ENCODE results near the gene PRICKLE4. TPM values are rescaled to one million over a fixed set of nuclear protein-coding genes. Genes with fewer than 3 reads are reported as not detected.

PRICKLE4 gene
- total RNA-seq, 1 experiment from 2014 or later, result 2.9 TPM

DNA sequence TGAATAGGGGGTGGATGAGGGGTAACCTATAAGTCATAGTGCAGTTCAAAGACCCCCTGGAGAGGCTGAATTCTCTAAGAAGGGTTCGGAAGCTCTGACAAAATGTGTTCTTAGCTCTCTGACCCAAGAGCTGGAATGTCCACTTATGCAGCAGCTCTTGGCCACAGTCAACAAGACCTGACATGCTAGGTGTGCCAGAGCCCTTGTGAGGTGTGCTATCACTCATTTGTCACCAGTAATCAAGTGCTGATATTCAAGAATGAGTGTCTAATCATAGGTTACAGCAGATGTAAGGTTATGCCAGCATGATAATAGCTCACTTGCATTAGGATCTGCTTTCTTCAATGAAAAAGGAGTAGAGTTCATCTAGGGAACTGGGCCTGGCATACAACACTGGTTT lies 35.0 kb downstream of the PRICKLE4 start:
- BruUV-seq (replicated peaks), result no TSS peak
- ATAC-seq, result no peak
- no peaks in the 10 kb centered on the region for H3K9me2 ChIP-seq (ENCODE audit: insufficient read depth)
- ChIA-PET CTCF (no interaction called here), POLR2A (no interaction called here), RAD21 (ENCODE audit: low non-redundant PET in 1 of 2, low total read pairs in 2 of 2, uncharacterized antibody in 2 of 2, unreplicated experiment in 2 of 2) (no interaction called here)
- intact Hi-C loops (cut with micrococcal nuclease), result no loop called here
- TF ChIP-seq TCF7L2 (IDR thresholded peaks at IDR 0.05; ENCODE audit: borderline replicate concordance, extremely low read depth, insufficient read depth, insufficient read length), result no peak
- no peak for TF ChIP-seq FOSL1 (IDR thresholded peaks at IDR 0.05; ENCODE audit: low read depth)
- no peak for TF ChIP-seq JUND (IDR thresholded peaks at IDR 0.05)
- TF ChIP-seq SRF (IDR thresholded peaks at IDR 0.05; ENCODE audit: low read depth), result no peak
- TF ChIP-seq, protein P1, sequence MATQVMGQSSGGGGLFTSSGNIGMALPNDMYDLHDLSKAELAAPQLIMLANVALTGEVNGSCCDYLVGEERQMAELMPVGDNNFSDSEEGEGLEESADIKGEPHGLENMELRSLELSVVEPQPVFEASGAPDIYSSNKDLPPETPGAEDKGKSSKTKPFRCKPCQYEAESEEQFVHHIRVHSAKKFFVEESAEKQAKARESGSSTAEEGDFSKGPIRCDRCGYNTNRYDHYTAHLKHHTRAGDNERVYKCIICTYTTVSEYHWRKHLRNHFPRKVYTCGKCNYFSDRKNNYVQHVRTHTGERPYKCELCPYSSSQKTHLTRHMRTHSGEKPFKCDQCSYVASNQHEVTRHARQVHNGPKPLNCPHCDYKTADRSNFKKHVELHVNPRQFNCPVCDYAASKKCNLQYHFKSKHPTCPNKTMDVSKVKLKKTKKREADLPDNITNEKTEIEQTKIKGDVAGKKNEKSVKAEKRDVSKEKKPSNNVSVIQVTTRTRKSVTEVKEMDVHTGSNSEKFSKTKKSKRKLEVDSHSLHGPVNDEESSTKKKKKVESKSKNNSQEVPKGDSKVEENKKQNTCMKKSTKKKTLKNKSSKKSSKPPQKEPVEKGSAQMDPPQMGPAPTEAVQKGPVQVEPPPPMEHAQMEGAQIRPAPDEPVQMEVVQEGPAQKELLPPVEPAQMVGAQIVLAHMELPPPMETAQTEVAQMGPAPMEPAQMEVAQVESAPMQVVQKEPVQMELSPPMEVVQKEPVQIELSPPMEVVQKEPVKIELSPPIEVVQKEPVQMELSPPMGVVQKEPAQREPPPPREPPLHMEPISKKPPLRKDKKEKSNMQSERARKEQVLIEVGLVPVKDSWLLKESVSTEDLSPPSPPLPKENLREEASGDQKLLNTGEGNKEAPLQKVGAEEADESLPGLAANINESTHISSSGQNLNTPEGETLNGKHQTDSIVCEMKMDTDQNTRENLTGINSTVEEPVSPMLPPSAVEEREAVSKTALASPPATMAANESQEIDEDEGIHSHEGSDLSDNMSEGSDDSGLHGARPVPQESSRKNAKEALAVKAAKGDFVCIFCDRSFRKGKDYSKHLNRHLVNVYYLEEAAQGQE (IDR thresholded peaks at IDR 0.05; ENCODE audit: low read depth), result no peak
- TF ChIP-seq, protein P2, sequence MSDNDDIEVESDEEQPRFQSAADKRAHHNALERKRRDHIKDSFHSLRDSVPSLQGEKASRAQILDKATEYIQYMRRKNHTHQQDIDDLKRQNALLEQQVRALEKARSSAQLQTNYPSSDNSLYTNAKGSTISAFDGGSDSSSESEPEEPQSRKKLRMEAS (IDR thresholded peaks at IDR 0.05), result no peak
- TF ChIP-seq, protein P3, sequence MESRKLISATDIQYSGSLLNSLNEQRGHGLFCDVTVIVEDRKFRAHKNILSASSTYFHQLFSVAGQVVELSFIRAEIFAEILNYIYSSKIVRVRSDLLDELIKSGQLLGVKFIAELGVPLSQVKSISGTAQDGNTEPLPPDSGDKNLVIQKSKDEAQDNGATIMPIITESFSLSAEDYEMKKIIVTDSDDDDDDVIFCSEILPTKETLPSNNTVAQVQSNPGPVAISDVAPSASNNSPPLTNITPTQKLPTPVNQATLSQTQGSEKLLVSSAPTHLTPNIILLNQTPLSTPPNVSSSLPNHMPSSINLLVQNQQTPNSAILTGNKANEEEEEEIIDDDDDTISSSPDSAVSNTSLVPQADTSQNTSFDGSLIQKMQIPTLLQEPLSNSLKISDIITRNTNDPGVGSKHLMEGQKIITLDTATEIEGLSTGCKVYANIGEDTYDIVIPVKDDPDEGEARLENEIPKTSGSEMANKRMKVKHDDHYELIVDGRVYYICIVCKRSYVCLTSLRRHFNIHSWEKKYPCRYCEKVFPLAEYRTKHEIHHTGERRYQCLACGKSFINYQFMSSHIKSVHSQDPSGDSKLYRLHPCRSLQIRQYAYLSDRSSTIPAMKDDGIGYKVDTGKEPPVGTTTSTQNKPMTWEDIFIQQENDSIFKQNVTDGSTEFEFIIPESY (IDR thresholded peaks at IDR 0.05; ENCODE audit: extremely low read depth, insufficient replicate concordance, low read length), result no peak
- TF ChIP-seq CBX3 (IDR thresholded peaks at IDR 0.05; ENCODE audit: low read depth), result no peak
- TF ChIP-seq SP1 (IDR thresholded peaks at IDR 0.05; ENCODE audit: low read depth), result no peak
- H3K27ac ChIP-seq (ENCODE audit: low read depth, low read length), result no peak overlapping the region
- H3K4me3 ChIP-seq (replicated peaks in 1 of 2; ENCODE audit: low read depth in 1 of 2, low read length in 2 of 2), result no peak overlapping the region
- H3K4me1 ChIP-seq (ENCODE audit: control insufficient read depth in 1 of 2, insufficient read depth in 2 of 2, low read length in 2 of 2), result no peaks in the 10 kb centered on the region
- no peaks in the 10 kb centered on the region for H3K79me2 ChIP-seq (ENCODE audit: insufficient read depth, low read length)
- no peaks in the 10 kb centered on the region for H4K20me1 ChIP-seq (ENCODE audit: insufficient read depth)
- no peak for DNase-seq (ENCODE audit: low read depth, low spot score)
- no peaks in the 10 kb centered on the region for H3K9me3 ChIP-seq (ENCODE audit: control insufficient read depth in 1 of 2, insufficient read depth in 1 of 2, low read depth in 1 of 2, low read length in 2 of 2)
- no peak overlapping the region for H2AFZ ChIP-seq (ENCODE audit: low read depth, low read length, poor library complexity, severe bottlenecking)
- H3K27me3 ChIP-seq (ENCODE audit: insufficient read depth, low read length), result no peaks in the 10 kb centered on the region
- no peak overlapping the region for H3K9ac ChIP-seq (ENCODE audit: low read length)
- no peak overlapping the region for H3K4me2 ChIP-seq (ENCODE audit: low read length)
- no peaks in the 10 kb centered on the region for H3K36me3 ChIP-seq (ENCODE audit: control insufficient read depth in 1 of 2, insufficient read depth in 2 of 2, low read length in 2 of 2)

Measured in HCT116 (cell line).